Muscle of leg (tissue), 11 donors: Measurements from ENCODE around the gene CALHM1. TPM values are rescaled to one million over a fixed set of nuclear protein-coding genes. Genes with fewer than 3 reads are reported as not detected.
A peak's percentile ranks its signal among the peaks of the same experiment; 100 is the strongest.
"Not testable (repeated sequence)": the region's sequence is repeated elsewhere in the genome, so short reads cannot be mapped to it uniquely, and the experiment has no call there.

Source experiments
- DNase-seq: peaks from one replicate; pipeline ENCODE4 v3.0.0; 2013
- H3K27ac ChIP-seq: one replicate; pipeline ENCODE4 v1.5.1; 2013; ENCODE audit warnings: mild to moderate bottlenecking, low read length, control low read depth
- H3K27me3 ChIP-seq: one replicate; pipeline ENCODE4 v1.6.1; 2013; ENCODE audit warnings: low read length; ENCODE audit not compliant: control insufficient read depth, insufficient read depth
- H3K36me3 ChIP-seq: one replicate; pipeline ENCODE4 v1.6.1; 2013; ENCODE audit warnings: low read length; ENCODE audit not compliant: control insufficient read depth, insufficient read depth
- H3K4me1 ChIP-seq: one replicate; pipeline ENCODE4 v1.6.1; 2013; ENCODE audit warnings: low read length; ENCODE audit not compliant: control insufficient read depth, insufficient read depth
- H3K4me3 ChIP-seq: one replicate; pipeline ENCODE4 v1.5.1; 2013; ENCODE audit warnings: low read length, control low read depth
- H3K9me3 ChIP-seq: replicated peaks from 2 replicates; pipeline ENCODE4 v1.6.1; 2013; ENCODE audit warnings: low read depth, low read length; ENCODE audit not compliant: control insufficient read depth
- WGBS: methylation state at CpG from one replicate; pipeline ENCODE4 v1.1.5; 2013; ENCODE audit warnings: missing lambda C conversion rate; ENCODE audit not compliant: insufficient coverage; 5-methylcytosine and 5-hydroxymethylcytosine counted together
- polyA plus RNA-seq, 8 donors: library from polyadenylated mRNA; unstranded; fragments of 120-200 nt; gene quantifications; one replicate each; pipeline versions ENCODE4 v1.2.1 to v1.2.3, GENCODE V29; 2013; ENCODE audit warnings: inconsistent platforms in 1 of 8, low replicate concordance in 1 of 8; ENCODE audit not compliant: insufficient read length in 8 of 8, insufficient read depth in 1 of 8
- total RNA-seq: library from RNA; stranded (reverse); fragments of 120-200 nt; gene quantifications from one replicate; pipeline ENCODE4 v1.2.4, GENCODE V29; 2013

The CALHM1 gene
- total and polyA plus RNA-seq, 9 donors: 0.05 to 0.43 (median 0.08) TPM; not detected in 3

GRCh38 chr10:103486635-103487409 is 28.1 kb upstream of the CALHM1 start:
- H3K27me3 ChIP-seq, H3K27ac ChIP-seq, H3K9me3 ChIP-seq, H3K4me3 ChIP-seq, DNase-seq, H3K36me3 ChIP-seq: not testable (repeated sequence)
- peaks cover 15% of the 10 kb centered on the region for H3K4me1 ChIP-seq
- WGBS: 88% methylated on average over 2 of the region's 8 CpGs

DNA sequence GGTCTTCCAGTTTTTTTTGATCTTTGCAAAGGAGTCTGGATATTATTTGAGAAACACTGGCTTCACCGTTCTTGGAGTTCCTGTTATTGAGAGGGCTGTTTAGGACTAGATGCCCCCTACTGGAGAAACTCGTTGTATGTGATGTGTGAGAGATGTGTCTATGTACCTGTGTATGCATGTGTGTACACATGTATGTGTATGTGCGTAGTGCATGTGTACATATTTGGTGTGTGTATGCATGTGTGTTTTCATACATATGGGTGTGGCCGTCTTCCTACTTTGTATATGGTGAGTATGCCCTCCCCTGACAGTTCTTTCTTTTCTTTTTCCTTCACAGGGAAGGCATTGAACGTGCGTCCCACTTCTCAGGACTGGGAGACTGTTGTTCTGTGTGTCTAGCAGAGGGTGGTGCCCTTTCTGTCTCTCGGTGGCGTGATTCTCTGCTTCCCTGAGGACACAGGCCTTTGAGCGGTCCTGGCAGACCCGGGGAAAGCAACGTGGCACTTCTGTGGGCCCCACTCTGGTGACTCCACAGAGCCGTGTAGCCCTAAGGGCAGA is 23.4 kb upstream of the CALHM1 start:
- Histone ChIP-seq H3K27me3 (peaks cover 3% of the 10 kb centered on the region), H3K27ac (no peak overlapping the region), H3K4me3 (no peak overlapping the region), H3K9me3 (no peaks in the 10 kb centered on the region), H3K36me3 (no peaks in the 10 kb centered on the region), H3K4me1 (peaks cover 5% of the 10 kb centered on the region)
- DNase-seq: peak; percentile 75
- 39% methylated on average over 5 of the region's 12 CpGs for WGBS

GRCh38 chr10:103480521-103480920 is 21.8 kb upstream of the CALHM1 start:
- no peak for DNase-seq

DNA sequence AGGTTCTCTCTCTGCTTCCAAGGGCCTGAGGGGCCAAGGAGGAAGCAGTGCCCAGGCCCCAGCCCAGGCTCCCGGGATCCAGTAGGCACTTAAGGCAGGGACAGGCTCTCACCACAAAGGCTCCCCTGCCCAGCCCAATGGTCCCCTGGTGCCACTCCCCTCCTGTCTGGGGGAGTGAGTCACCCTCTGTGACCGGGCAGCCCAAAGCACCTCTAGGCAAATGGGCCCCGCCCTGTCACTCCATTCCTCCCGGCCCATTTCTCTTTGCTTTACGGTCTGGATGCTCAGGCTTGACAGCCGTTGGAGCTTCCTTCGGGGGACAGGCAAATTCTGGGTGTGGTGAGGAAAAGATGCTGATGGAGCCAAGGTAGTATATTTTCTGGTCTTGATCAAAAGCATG is 20.4 kb upstream of the CALHM1 start, which contains the start of gene CALHM3:
Gene CALHM3, minus strand, starts transcription at position 106 of the 400 bp plus-strand sequence. CDS start 208 bp downstream, outside the sequence.
- no peaks in the 10 kb centered on the region for H3K9me3 ChIP-seq
- no peaks in the 10 kb centered on the region for H3K36me3 ChIP-seq
- no peaks in the 10 kb centered on the region for H3K27me3 ChIP-seq
- DNase-seq: no peak
- no CpG with 5 or more reads among the region's 7 CpGs for WGBS
- no peak within 1 kb of the TSS for H3K27ac ChIP-seq
- H3K4me1 ChIP-seq: peaks cover 5% of the 10 kb centered on the region
- H3K4me3 ChIP-seq: no peak within 1 kb of the TSS

More at GRCh38 chr10:103480521-103480920, 21.8 kb upstream of the CALHM1 start:
- Histone ChIP-seq H3K27ac (no peak overlapping the region), H3K4me1 (peaks cover 5% of the 10 kb centered on the region), H3K36me3 (no peaks in the 10 kb centered on the region), H3K27me3 (peaks cover 3% of the 10 kb centered on the region), H3K9me3 (no peaks in the 10 kb centered on the region), H3K4me3 (no peak overlapping the region)
- 89% methylated on average over 3 of the region's 5 CpGs for WGBS

DNA sequence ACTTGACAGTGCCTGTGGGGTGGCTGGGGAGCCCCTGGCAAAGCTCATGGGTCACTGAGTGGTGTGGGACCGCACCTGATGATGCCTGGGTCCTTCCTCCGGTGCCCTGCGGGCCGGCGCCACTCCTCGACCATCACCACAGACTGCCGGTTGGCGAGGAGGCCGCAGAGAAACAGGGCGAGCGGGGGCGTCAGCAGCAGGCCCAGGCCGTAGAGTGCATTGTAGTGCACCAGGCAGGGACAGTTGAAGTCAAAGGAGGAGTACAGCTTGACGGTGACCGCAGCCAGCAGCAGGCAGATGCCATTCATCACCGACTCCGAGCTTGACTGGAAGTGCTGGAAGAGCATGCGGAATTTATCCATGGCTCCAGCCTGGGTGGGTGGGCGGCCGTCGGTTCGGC is 20.0 kb upstream of the CALHM1 start:
- no peak for DNase-seq
- Histone ChIP-seq H3K27ac (no peak overlapping the region), H3K27me3 (no peaks in the 10 kb centered on the region), H3K9me3 (no peaks in the 10 kb centered on the region), H3K4me3 (no peak overlapping the region), H3K4me1 (peaks cover 5% of the 10 kb centered on the region), H3K36me3 (no peaks in the 10 kb centered on the region)
- 71% methylated on average over 19 of the region's 22 CpGs for WGBS

DNA sequence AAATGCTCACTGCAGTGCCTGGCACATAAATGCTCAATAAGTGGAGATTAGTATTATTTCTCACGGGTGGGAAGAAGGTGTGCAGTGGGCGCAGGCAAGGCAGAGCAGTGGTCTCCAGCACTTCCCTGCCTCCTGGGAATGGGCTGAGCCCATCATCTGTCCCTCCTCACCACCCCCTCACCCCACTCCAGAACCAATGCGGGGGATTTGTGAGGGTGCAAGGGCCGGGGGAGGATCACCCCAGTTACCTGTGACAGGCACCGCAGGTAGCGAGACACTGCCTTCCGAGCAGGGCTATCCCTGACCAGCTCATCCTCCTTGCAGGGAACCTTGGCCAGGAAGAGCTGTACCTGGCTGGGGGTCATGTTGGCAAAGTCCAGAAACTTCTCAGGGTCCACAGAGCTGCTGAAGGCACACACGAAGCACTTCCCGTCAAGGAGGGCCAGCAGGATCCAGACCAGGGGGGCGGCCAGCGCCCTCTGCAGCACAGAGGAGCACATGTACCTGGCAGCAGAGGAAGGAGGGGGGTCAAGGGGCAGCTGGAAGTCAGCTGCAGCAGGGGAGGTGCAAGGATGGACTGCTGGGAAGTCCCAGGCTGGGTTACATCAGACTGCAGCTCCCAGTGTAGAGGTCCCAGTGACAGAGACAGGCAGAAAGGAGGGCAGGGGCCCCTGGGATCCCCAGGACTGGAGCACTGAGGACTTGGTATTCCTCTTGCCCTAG is 17.5 kb upstream of the CALHM1 start:
- 48% methylated on average over 8 of the region's 11 CpGs for WGBS
- DNase-seq: no peak
- Histone ChIP-seq H3K36me3 (no peaks in the 10 kb centered on the region), H3K9me3 (no peaks in the 10 kb centered on the region), H3K4me1 (peaks cover 8% of the 10 kb centered on the region), H3K27me3 (peaks cover 2% of the 10 kb centered on the region), H3K4me3 (no peak overlapping the region), H3K27ac (no peak overlapping the region)

DNA sequence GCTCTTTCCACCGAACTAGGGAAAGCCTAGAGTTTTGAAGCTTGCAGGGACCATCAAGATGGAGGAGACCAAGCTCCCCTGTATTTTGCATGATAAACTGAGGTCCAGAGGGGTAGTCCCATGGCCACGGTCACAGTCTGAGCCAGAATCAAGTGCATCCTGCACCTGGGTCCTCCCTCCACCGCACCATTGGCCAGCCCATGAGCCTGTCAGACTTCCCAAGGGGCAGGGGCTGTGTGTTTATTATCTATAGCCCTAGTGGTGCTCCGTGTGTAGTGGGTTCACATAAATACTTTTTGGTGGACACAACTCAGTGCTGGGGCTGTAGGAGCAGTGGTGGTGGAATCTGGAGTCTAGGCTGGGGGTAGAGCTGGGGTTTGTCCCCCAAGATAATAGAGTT is 16.7 kb upstream of the CALHM1 start:
- peaks cover 11% of the 10 kb centered on the region for H3K4me1 ChIP-seq
- peaks cover 2% of the 10 kb centered on the region for H3K27me3 ChIP-seq
- no peak overlapping the region for H3K27ac ChIP-seq
- no peaks in the 10 kb centered on the region for H3K9me3 ChIP-seq
- WGBS: 100% methylated on average over 1 of the region's 4 CpGs
- no peak for DNase-seq
- no peak overlapping the region for H3K4me3 ChIP-seq
- no peaks in the 10 kb centered on the region for H3K36me3 ChIP-seq

DNA sequence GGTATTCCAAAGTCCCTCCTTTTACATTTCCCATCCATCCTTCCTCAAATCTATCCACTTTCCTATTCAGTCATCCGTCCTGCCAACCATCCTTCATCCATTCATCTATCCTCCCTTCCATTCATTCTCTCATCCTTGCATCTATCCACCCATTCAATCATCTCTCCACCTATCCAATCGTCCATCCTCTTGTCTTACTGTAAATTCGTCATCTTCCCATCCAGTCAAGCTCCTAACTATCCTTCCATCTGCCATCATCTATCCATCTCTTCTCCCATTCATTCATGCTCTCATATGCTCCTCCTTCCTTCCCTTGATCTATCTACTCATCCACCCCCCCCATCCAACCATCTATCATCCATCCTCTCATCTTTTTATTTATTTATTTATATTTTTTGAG is 15.4 kb upstream of the CALHM1 start:
- Histone ChIP-seq H3K36me3 (no peaks in the 10 kb centered on the region), H3K4me1 (peaks cover 11% of the 10 kb centered on the region), H3K27ac (no peak overlapping the region), H3K27me3 (peaks cover 4% of the 10 kb centered on the region), H3K4me3 (no peak overlapping the region), H3K9me3 (no peaks in the 10 kb centered on the region)
- DNase-seq: no peak
- 86% methylated on average over 3 of the region's 3 CpGs for WGBS

DNA sequence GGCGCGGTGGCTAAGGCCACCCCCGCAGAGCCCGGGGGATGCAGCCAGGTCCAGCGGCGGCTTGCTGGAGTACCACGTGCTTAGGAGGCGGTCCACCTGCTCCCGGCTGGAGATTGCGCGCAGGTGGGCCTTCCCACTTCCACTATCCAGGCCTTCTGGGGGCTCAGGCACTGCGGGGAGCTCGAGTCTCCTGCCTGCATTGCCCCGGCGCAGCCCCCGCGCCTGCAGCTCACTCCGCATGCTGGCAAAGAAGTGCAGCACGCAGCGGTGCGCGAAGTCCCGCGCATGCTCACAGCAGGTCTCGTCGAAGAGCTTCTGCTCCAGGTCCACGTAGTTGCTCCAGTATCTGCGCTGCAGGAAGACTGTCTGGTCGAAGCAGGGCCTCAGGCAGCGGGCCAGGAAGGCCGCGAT is 14.6 kb upstream of the CALHM1 start:
- peak; percentile 40 for DNase-seq
- peaks cover 11% of the 10 kb centered on the region for H3K4me1 ChIP-seq
- 46% methylated on average over 28 of the region's 32 CpGs for WGBS
- H3K9me3 ChIP-seq: no peaks in the 10 kb centered on the region
- no peak overlapping the region for H3K4me3 ChIP-seq
- H3K27ac ChIP-seq: no peak overlapping the region
- no peaks in the 10 kb centered on the region for H3K36me3 ChIP-seq
- peaks cover 4% of the 10 kb centered on the region for H3K27me3 ChIP-seq

GRCh38 chr10:103472005-103472404 is 13.3 kb upstream of the CALHM1 start:
- WGBS: 75% methylated on average over 1 of the region's 2 CpGs
- DNase-seq: no peak
- Histone ChIP-seq H3K27me3 (peaks cover 4% of the 10 kb centered on the region), H3K4me3 (no peak overlapping the region), H3K36me3 (no peaks in the 10 kb centered on the region), H3K27ac (no peak overlapping the region), H3K4me1 (peaks cover 11% of the 10 kb centered on the region), H3K9me3 (no peaks in the 10 kb centered on the region)
